Measurements from ENCODE around the gene CLCNKB. TPM values are rescaled to one million over a fixed set of nuclear protein-coding genes. Genes with fewer than 3 reads are reported as not detected.
"Not testable (repeated sequence)": the region's sequence is repeated elsewhere in the genome, so short reads cannot be mapped to it uniquely, and the experiment has no call there.

CLCNKB gene
- total RNA-seq, 1 donor from 2014 or later = not detected

- intact Hi-C loops (cut with DNase I) = no loop called here
- H3K9me3 ChIP-seq = no peaks in the 10 kb centered on the region
- no peak for DNase-seq (ENCODE audit: low spot score in 2 of 2)
- no peaks in the 10 kb centered on the region for H3K4me1 ChIP-seq
- H3K27ac ChIP-seq = no peak overlapping the region
- H3K36me3 ChIP-seq = no peaks in the 10 kb centered on the region
- no peak overlapping the region for H3K4me3 ChIP-seq
- TF ChIP-seq CTCF (IDR thresholded peaks at IDR 0.05) = no peak
- no peaks in the 10 kb centered on the region for H3K27me3 ChIP-seq
These were observed 1.5 kb upstream of the CLCNKB start for GRCh38 chr1:16042096-16042495.

DNA sequence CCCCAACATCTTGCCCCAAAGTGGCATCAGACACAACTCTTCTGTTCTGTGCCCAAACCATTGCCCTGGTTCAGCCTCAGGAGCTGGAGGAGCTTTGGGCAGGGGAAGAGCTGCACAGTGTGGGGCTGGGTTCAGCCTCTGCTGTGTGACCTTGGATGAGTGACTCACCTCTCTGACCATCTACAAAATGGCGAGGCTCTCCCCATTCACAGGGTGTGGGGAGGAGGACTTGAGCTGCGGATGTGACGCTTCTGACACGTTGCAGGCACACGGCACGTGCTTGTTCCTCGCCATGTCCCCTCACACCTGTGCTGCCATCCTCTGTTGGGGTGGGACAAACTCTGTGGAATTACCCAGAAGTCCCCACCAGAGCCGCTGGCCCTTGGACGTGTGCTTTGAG, 928 bp upstream of the CLCNKB start:
- intact Hi-C loops (cut with DNase I) = not testable (repeated sequence)

GRCh38 chr1:16043950-16044349, 368 bp downstream of the CLCNKB start:
- H3K27ac ChIP-seq = no peak overlapping the region

More for the DNA sequence above, 928 bp upstream of the CLCNKB start:
- H3K27me3 ChIP-seq; DNase-seq (ENCODE audit: low spot score in 2 of 2); H3K36me3 ChIP-seq; H3K27ac ChIP-seq; H3K9me3 ChIP-seq; H3K4me1 ChIP-seq; H3K4me3 ChIP-seq: not testable (repeated sequence)

GRCh38 chr1:16046842-16047241, 3.3 kb downstream of the CLCNKB start:
- Histone ChIP-seq H3K4me3 (no peak overlapping the region), H3K27ac (no peak overlapping the region), H3K36me3 (no peaks in the 10 kb centered on the region), H3K27me3 (no peaks in the 10 kb centered on the region), H3K4me1 (peaks cover 0 to 8% of the 10 kb centered on the region in 2 donors), H3K9me3 (no peaks in the 10 kb centered on the region)
- no peak for TF ChIP-seq CTCF (IDR thresholded peaks at IDR 0.05)
- intact Hi-C loops (cut with DNase I) = no loop called here
- DNase-seq (ENCODE audit: low spot score in 2 of 2) = no peak

More at GRCh38 chr1:16043950-16044349, 368 bp downstream of the CLCNKB start:
- Histone ChIP-seq H3K36me3 (no peaks in the 10 kb centered on the region), H3K4me3 (no peak overlapping the region), H3K9me3 (no peaks in the 10 kb centered on the region), H3K4me1 (peaks cover 0 to 5% of the 10 kb centered on the region in 2 donors), H3K27me3 (no peaks in the 10 kb centered on the region)
- intact Hi-C loops (cut with DNase I) = no loop called here
- no peak for TF ChIP-seq CTCF (IDR thresholded peaks at IDR 0.05)
- no peak for DNase-seq (ENCODE audit: low spot score in 2 of 2)

DNA sequence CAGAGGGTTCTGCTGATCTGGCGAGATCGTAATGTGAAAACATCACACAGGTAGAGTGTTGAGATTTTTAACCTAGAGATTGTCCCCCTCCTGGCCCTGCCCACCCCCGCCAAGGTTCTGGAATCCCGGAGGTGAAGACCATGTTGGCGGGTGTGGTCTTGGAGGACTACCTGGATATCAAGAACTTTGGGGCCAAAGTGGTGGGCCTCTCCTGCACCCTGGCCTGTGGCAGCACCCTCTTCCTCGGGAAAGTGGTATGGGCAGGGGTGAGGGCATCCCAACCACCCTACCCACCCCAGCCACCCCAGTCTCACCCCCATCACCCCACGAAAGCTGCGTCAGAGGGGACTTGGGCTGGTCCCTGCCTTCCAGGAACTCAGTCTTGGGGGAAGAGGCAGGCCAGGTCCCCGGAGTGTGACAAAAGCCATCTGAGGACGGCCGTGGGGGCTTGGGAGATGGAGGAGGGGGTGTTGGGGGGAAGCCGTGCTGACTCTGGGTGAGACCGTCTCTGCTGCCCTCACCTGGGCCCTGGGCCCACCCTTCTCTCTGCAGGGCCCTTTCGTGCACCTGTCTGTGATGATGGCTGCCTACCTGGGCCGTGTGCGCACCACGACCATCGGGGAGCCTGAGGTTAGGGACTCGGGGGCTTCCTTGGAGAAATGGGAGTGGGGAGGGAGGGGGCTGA, 4.4 kb downstream of the CLCNKB start:
- Histone ChIP-seq H3K27ac (no peak overlapping the region), H3K36me3 (no peaks in the 10 kb centered on the region), H3K27me3 (no peaks in the 10 kb centered on the region), H3K4me3 (peak overlapping the region in 1 of 2 donors; percentile 41), H3K9me3 (no peaks in the 10 kb centered on the region), H3K4me1 (peaks cover 0 to 8% of the 10 kb centered on the region in 2 donors)
- DNase-seq (ENCODE audit: low spot score in 2 of 2) = no peak
- intact Hi-C loops (cut with DNase I) = no loop called here
- no peak for TF ChIP-seq CTCF (IDR thresholded peaks at IDR 0.05)

- Histone ChIP-seq H3K27ac (no peak overlapping the region), H3K27me3 (no peaks in the 10 kb centered on the region), H3K4me1 (peaks cover 0 to 8% of the 10 kb centered on the region in 2 donors), H3K36me3 (no peaks in the 10 kb centered on the region), H3K4me3 (peak overlapping the region; percentile 41 to 64), H3K9me3 (no peaks in the 10 kb centered on the region)
- no peak for DNase-seq (ENCODE audit: low spot score in 2 of 2)
- intact Hi-C loops (cut with DNase I) = no loop called here
- TF ChIP-seq CTCF (IDR thresholded peaks at IDR 0.05) = peak in 1 of 3 experiments; percentile 7
These were observed 5.1 kb downstream of the CLCNKB start for GRCh38 chr1:16048573-16049189.
